HUES48 (cell line): ENCODE results near the gene UNC5A.
A peak's percentile ranks its signal among the peaks of the same experiment; 100 is the strongest.

Experiments
- H3K27ac ChIP-seq: one replicate; pipeline ENCODE4 v1.7.0; 2013; ENCODE audit warnings: low read depth, low read length, inconsistent platforms
- H3K27me3 ChIP-seq: 2 replicates; pipeline ENCODE4 v1.6.1; 2013; ENCODE audit warnings: mild to moderate bottlenecking, low read length; ENCODE audit not compliant: control insufficient read depth, insufficient read depth
- H3K36me3 ChIP-seq: 2 replicates; pipeline ENCODE4 v1.6.1; 2013; ENCODE audit warnings: low read length; ENCODE audit not compliant: control insufficient read depth, insufficient read depth
- H3K4me1 ChIP-seq: 2 replicates; pipeline ENCODE4 v1.6.1; 2013; ENCODE audit warnings: mild to moderate bottlenecking, low read length; ENCODE audit not compliant: control insufficient read depth, insufficient read depth
- H3K4me3 ChIP-seq: 2 replicates; pipeline ENCODE4 v1.5.1; 2013; ENCODE audit warnings: mild to moderate bottlenecking, low read depth, low read length
- H3K9ac ChIP-seq: 2 replicates; pipeline ENCODE4 v1.6.1; 2013; ENCODE audit warnings: mild to moderate bottlenecking, low read depth, low read length, moderate library complexity
- H3K9me3 ChIP-seq: 2 replicates; pipeline ENCODE4 v1.6.1; 2013; ENCODE audit warnings: low read length; ENCODE audit not compliant: control insufficient read depth, insufficient read depth

The UNC5A gene

DNA sequence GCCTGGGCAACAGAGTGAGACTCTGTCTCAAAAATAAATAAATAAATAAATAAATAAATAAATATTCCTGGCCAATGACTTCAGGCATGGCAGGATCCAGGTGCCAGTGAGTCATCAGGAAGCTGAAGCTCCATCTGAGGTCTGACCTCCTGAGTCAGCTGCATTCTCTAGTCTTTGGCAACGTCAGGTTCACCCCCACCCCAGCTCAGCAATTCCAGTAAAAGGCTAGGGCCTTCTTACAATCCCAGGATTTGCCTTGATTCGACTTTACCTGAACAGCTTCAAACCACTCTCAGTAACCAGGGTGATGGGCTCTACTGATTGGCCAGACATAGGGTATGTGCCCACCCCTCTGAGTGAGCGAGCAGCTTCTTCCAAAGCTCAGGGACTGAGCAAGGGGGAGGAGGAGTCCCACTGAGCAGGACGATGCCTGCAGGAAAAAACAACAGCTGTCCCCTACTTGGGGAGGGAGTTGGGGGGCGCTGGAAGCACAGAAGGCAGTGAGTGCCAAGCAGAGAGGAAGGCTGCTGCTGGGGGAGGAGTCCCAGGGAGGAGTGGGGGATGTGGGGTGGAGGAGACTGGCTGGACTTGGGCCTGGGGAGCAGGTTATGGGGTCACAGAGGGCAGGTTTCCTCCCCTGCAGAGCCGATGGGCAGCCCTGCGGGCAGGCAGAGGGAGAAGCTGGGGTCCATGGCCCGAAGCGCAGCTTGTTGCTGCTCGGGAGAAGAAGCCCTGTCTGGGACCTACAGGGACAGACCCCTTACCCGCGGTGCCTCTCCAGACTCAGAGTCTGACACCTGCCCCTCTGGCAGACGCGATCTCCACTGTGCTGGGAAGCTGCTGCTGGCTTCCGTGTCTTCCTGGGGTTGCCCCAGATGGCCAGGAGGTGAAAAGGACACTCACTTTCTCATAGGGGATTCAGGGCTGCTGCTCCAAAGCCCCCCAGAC, 25.9 kb upstream of the UNC5A start:
- peaks cover 20% of the 10 kb centered on the region for H3K4me1 ChIP-seq
- no peak overlapping the region for H3K4me3 ChIP-seq
- no peaks in the 10 kb centered on the region for H3K9me3 ChIP-seq
- peak overlapping the region; percentile 68 for H3K27ac ChIP-seq
- H3K27me3 ChIP-seq = no peaks in the 10 kb centered on the region
- no peak overlapping the region for H3K9ac ChIP-seq
- no peaks in the 10 kb centered on the region for H3K36me3 ChIP-seq

DNA sequence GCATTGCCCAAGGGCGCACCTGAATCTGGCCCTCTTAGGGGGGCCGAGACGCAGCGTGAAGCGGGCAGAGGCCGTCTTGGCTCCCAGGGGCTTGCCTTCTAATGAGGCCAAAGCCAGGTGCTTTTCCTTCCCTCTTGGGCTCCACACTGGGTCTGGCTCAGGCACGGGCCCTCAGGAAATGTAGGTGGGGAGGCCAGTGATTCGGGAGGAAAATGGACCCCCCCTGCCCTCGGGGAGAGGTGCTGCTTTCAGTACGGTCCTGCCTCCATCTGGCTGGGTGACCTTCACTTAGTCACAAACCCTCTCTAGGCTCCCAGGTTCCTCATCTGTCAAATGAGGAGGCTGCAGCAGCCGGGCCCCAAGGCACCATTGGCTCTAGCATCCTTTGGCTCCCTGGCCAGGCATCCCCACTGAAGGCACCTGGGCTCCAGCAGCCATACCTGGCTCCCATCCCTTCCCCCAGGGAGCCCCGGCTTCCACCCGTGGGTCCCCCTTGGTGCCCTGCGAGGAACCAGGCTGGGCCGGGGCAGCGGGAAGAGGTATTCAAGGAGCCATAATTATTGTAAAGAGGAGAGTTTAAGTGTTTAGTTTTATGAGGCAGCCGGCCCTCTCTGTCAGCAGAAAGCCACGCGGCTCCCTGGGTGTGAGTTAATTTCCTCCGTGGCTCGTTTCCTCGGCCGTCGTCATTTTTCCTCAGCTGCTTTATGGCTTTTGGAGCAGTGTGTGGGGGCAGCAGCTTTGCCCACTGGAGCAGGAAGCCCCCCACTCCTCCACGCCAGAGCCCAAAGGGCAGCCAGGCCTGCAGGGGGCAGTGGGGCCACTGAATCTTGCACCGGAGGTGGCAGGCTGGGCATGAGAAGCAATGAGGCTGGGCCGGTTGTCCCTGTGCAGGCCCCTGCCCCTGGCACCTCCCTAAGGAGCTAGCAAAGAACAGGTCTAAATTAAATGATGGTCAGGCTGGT, 24.9 kb upstream of the UNC5A start:
- no peaks in the 10 kb centered on the region for H3K36me3 ChIP-seq
- peak overlapping the region; percentile 68 for H3K27ac ChIP-seq
- H3K4me1 ChIP-seq = peaks cover 21% of the 10 kb centered on the region
- no peaks in the 10 kb centered on the region for H3K9me3 ChIP-seq
- no peak overlapping the region for H3K9ac ChIP-seq
- no peaks in the 10 kb centered on the region for H3K27me3 ChIP-seq
- no peak overlapping the region for H3K4me3 ChIP-seq

DNA sequence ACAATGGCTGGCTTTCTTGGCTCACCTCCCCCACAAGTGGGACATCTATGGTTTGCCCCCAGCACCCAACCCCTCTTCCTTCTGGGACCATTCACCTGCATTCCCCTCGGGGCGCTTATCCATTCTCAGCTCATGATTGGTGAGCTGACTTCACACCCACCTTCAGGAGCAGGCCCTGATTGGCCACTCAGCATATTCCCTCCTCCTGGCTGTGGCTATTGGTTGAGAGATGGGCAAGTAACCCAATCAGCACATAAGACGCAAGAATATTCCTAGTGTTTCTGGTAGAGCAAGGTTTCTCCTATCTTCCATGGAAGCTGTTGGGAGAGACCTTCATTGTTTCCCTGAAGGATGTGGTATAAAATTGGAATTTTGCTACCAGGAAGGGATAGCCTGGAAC, 22.7 kb upstream of the UNC5A start:
- H3K9me3 ChIP-seq = no peaks in the 10 kb centered on the region
- no peak overlapping the region for H3K9ac ChIP-seq
- H3K36me3 ChIP-seq = no peaks in the 10 kb centered on the region
- H3K27ac ChIP-seq = peak overlapping the region; percentile 32
- no peak overlapping the region for H3K4me3 ChIP-seq
- no peaks in the 10 kb centered on the region for H3K27me3 ChIP-seq
- peaks cover 21% of the 10 kb centered on the region for H3K4me1 ChIP-seq

DNA sequence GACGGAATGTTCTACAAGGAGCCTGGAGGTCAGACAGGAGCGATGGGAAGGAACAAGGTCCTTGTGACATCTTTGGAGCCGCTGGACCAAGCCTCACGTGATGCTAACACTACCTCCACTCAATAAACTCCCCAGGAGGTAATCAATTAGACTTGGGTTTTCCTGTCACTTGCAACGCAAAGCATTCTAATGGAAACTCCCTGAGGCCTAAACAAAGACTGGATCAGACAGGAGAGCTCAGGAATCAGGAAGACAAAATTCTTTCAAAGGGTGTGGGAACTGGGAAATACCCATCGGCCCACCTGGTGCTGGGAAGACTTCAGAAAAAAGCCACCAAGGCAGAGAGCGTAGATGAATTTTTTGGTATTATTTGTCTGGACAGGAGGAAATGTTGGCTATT, 22.3 kb upstream of the UNC5A start:
- peak overlapping the region; percentile 32 for H3K27ac ChIP-seq
- no peaks in the 10 kb centered on the region for H3K9me3 ChIP-seq
- H3K4me3 ChIP-seq = no peak overlapping the region
- H3K27me3 ChIP-seq = no peaks in the 10 kb centered on the region
- H3K36me3 ChIP-seq = no peaks in the 10 kb centered on the region
- no peak overlapping the region for H3K9ac ChIP-seq
- peaks cover 21% of the 10 kb centered on the region for H3K4me1 ChIP-seq

DNA sequence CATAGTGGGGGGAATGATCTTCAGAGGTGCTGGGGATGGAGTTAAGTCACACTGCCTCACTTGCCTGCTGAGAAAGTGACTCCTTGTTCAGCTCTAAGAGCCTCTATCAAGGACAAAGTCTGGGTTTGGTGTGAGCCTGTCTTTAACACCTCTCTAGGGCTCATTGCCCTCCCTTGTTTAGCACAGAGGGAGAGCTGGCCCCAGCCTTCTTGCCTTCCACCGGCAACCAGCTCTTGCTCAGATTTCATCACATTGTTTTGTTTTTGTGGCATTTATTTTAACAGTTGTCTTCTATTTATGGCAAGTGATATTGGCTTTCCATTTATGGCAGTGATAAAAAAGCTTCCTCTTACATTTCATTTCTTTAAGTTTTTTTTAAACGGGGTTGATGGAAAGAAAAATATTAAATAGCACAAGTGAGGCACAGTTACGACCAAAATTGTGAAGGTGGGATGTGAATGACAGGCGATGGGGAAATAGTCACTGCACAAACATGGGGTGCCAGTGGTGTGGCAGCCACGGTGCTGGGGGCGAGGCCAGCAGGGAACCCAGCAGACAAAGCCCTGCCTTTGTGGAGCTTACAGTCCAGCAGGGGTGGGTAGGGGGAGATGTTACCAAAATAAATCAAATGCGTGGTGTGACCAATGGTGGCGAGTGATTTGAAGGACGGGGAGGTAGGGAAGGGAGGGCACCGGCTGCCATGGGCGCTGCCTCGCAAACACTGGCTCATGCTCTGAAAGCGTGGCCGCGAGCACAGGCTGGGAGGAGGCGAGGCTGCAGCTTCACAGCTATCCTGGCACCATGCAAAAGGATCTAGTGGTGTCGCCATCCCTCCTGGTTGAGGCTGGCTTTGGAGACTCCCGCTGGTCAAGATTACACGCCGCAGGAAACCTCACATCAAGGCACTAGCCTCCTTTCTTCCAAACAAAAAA, 21.2 kb upstream of the UNC5A start:
- H3K4me1 ChIP-seq = peaks cover 21% of the 10 kb centered on the region
- no peak overlapping the region for H3K27ac ChIP-seq
- H3K9me3 ChIP-seq = no peaks in the 10 kb centered on the region
- no peaks in the 10 kb centered on the region for H3K36me3 ChIP-seq
- H3K9ac ChIP-seq = no peak overlapping the region
- no peaks in the 10 kb centered on the region for H3K27me3 ChIP-seq
- no peak overlapping the region for H3K4me3 ChIP-seq

DNA sequence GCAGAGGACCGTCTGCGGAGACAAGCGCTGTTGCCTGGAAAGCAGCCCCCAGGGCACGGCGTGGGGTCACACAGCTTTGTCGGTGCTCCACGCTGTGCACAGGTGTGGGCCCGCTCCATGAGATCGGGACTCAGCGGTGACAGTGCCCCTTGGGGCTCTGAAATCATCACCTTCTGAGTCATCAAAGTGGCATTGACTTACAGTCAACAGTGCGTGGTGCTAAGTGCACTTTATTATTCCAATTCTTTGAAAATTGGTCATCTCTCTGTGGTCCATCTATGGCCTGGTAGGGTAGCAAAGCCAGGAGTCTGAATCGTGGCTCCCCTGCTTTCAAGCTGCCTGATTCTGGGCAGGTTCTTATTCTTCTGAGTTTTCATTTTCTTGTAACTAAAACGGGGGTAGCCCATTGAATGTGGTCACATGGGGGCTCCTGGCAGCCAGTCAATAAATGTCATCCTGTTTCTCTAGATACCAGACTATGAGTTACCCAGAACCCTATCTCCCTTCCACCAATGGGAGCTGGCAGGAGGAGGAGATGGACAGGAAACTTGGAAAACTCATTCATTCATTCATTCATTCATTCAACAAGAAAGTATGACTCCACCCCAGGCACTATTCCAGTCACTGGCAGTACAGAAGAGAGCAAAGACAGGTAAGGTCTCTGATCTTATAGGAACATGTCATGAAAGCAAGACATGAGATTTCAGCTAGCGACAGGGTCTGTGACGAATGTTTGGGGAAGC, 20.3 kb upstream of the UNC5A start:
- no peaks in the 10 kb centered on the region for H3K27me3 ChIP-seq

DNA sequence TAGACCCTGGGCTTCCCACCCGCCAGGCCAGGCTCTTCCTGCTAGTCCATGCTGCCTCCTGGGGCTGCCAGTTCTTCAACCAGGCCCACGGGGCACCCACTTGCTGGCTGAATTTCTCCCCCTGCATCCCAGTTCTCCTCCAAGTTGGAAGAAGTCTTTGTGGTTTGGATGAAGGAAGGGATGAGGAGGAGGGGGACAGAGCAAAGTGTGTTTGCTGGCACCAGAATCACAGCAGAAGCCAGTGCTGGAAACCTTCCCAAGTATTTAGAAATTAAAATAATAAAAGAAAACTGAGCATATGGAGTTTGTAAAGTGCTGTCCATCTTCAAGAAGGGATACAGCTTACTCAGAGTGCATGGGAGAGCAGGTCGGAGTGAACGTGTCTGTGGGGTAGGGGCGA, 19.4 kb upstream of the UNC5A start:
- Histone ChIP-seq H3K27me3 (no peaks in the 10 kb centered on the region), H3K36me3 (no peaks in the 10 kb centered on the region), H3K9ac (no peak overlapping the region), H3K27ac (no peak overlapping the region), H3K9me3 (no peaks in the 10 kb centered on the region), H3K4me1 (peaks cover 14% of the 10 kb centered on the region), H3K4me3 (no peak overlapping the region)

More for the DNA sequence above, 20.3 kb upstream of the UNC5A start:
- Histone ChIP-seq H3K9ac (no peak overlapping the region), H3K27ac (no peak overlapping the region), H3K9me3 (no peaks in the 10 kb centered on the region), H3K4me1 (peaks cover 15% of the 10 kb centered on the region), H3K4me3 (no peak overlapping the region), H3K36me3 (no peaks in the 10 kb centered on the region)

DNA sequence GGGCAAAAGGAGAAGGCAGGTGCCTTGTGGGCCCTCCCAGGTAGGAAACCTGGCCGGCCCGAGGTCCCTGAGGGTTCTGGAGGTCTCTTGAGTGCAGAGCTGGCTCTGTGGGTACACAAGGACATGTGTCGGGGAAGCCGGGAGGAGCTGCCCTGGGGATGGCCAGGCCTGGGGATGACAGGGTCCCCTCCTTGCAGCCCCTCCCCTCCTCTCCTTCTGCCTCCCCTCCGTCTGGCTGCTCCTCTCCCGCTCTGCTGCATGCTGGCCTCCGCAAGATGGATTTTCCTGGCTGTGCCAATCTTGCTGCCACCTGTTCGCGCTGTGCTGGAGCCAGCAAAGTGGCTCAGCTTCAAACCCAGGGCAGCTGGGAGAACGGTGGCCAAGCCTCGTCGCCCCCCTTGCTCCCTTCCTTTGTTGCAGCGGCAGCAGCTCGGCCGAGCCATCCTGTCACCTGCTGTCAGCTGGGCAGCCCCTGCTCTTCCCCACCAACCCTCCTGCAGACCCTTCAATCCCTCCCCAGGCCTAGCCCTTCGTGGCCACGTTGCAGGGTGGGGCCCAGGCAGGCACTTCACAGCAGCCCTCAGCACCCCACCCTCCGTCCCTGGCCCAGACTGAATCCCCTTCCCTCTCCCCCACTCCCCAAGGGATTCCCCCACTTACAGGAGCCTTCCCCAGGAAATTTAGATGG, 17.6 kb upstream of the UNC5A start:
- Histone ChIP-seq H3K27ac (no peak overlapping the region), H3K27me3 (no peaks in the 10 kb centered on the region), H3K4me1 (peaks cover 13% of the 10 kb centered on the region), H3K4me3 (no peak overlapping the region), H3K36me3 (no peaks in the 10 kb centered on the region), H3K9me3 (no peaks in the 10 kb centered on the region), H3K9ac (no peak overlapping the region)

DNA sequence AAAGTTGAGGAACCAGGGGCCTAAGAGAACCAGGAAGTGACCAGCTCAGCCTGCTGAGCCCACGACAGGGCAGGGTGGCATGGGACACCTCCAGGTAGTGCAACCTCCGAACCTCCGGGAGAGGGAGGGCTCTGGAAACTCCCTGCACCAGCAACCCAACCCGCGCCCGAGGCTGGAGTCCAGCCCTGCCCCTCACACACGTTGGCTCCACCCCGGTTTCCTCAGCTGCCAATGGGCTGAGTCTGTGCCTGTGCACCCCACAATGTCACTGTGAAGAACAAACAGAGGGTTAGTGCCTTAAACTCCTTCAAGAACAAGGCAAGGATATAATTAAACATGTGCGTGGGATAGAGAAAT, 17.0 kb upstream of the UNC5A start:
- no peak overlapping the region for H3K9ac ChIP-seq
- no peaks in the 10 kb centered on the region for H3K36me3 ChIP-seq
- no peak overlapping the region for H3K4me3 ChIP-seq
- H3K27ac ChIP-seq = no peak overlapping the region
- H3K4me1 ChIP-seq = peaks cover 8% of the 10 kb centered on the region; the same call in 1 of the 2 replicates
- no peaks in the 10 kb centered on the region for H3K9me3 ChIP-seq
- no peaks in the 10 kb centered on the region for H3K27me3 ChIP-seq
